ENCODE data around the gene GPR31.

DNA sequence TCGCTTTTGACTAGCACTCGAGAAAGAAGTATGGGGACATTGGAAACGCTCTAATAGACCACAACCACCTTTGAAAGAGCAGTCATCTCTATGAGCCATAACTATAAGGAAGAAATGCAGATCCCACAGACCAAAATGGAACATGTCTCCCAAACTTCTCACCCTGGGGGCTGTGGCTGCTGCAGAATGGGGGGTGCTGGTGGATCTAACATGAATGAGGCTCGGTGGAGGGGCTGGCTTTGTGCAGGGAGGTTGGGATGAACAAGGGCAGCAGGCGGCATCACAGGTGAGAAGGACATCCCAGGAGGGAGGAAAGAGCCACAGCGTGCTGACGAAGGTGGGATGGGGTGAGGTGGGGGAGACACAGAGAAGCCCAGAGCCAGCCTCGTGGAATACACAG, 45.4 kb downstream of the GPR31 start:
- TF ChIP-seq, protein P1, sequence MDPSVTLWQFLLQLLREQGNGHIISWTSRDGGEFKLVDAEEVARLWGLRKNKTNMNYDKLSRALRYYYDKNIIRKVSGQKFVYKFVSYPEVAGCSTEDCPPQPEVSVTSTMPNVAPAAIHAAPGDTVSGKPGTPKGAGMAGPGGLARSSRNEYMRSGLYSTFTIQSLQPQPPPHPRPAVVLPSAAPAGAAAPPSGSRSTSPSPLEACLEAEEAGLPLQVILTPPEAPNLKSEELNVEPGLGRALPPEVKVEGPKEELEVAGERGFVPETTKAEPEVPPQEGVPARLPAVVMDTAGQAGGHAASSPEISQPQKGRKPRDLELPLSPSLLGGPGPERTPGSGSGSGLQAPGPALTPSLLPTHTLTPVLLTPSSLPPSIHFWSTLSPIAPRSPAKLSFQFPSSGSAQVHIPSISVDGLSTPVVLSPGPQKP (IDR thresholded peaks at IDR 0.05; ENCODE audit: borderline replicate concordance, low read depth, low read length): no peak
- TF ChIP-seq, protein P2, sequence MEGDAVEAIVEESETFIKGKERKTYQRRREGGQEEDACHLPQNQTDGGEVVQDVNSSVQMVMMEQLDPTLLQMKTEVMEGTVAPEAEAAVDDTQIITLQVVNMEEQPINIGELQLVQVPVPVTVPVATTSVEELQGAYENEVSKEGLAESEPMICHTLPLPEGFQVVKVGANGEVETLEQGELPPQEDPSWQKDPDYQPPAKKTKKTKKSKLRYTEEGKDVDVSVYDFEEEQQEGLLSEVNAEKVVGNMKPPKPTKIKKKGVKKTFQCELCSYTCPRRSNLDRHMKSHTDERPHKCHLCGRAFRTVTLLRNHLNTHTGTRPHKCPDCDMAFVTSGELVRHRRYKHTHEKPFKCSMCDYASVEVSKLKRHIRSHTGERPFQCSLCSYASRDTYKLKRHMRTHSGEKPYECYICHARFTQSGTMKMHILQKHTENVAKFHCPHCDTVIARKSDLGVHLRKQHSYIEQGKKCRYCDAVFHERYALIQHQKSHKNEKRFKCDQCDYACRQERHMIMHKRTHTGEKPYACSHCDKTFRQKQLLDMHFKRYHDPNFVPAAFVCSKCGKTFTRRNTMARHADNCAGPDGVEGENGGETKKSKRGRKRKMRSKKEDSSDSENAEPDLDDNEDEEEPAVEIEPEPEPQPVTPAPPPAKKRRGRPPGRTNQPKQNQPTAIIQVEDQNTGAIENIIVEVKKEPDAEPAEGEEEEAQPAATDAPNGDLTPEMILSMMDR (conservative IDR thresholded peaks at IDR 0.05; ENCODE audit: low read depth, low read length): no peak
- TF ChIP-seq RAD21 (IDR thresholded peaks at IDR 0.05; ENCODE audit: low read length): no peak
- TF ChIP-seq POLR2A (IDR thresholded peaks at IDR 0.05; ENCODE audit: low read depth, low read length): no peak
- TF ChIP-seq RCOR1 (IDR thresholded peaks at IDR 0.05; ENCODE audit: insufficient replicate concordance, low read length): no peak
